RCC 7860 (cell line): Measurements from ENCODE around the gene TCEA3.

Experiments used
- DNase-seq: peaks from one replicate; pipeline ENCODE4 v3.0.0-alpha.2; 2015; ENCODE audit warnings: low spot score
- FAIRE-seq: peaks from 2 replicates; lab custom pipeline; 2012; peaks lifted over from hg19 to GRCh38; lab: Jason Lieb, UNC

The TCEA3 gene

GRCh38 chr1:23343221-23344110 is 81.1 kb downstream of the TCEA3 start:
- DNase-seq (peak; percentile 86), FAIRE-seq (peak; percentile 80)

GRCh38 chr1:23341931-23342692 is 82.4 kb downstream of the TCEA3 start:
- DNase-seq, result no peak
- FAIRE-seq, result no peak

GRCh38 chr1:23339632-23340031 is 84.9 kb downstream of the TCEA3 start:
- DNase-seq (no peak), FAIRE-seq (no peak)

GRCh38 chr1:23337869-23338268 is 86.7 kb downstream of the TCEA3 start:
- FAIRE-seq (no peak), DNase-seq (no peak)

GRCh38 chr1:23331713-23332112 is 92.8 kb downstream of the TCEA3 start:
- DNase-seq (no peak), FAIRE-seq (no peak)
